ENCODE data around the gene HDHD2.

HDHD2 gene

GRCh38 chr18:47146206-47146605, 4.1 kb downstream of the HDHD2 start:
- no peak overlapping the region for H3K4me3 ChIP-seq (ENCODE audit: low read length)
- no peak for DNase-seq (ENCODE audit: low read depth)
- TF ChIP-seq, protein P1, sequence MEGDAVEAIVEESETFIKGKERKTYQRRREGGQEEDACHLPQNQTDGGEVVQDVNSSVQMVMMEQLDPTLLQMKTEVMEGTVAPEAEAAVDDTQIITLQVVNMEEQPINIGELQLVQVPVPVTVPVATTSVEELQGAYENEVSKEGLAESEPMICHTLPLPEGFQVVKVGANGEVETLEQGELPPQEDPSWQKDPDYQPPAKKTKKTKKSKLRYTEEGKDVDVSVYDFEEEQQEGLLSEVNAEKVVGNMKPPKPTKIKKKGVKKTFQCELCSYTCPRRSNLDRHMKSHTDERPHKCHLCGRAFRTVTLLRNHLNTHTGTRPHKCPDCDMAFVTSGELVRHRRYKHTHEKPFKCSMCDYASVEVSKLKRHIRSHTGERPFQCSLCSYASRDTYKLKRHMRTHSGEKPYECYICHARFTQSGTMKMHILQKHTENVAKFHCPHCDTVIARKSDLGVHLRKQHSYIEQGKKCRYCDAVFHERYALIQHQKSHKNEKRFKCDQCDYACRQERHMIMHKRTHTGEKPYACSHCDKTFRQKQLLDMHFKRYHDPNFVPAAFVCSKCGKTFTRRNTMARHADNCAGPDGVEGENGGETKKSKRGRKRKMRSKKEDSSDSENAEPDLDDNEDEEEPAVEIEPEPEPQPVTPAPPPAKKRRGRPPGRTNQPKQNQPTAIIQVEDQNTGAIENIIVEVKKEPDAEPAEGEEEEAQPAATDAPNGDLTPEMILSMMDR (conservative IDR thresholded peaks at IDR 0.05; ENCODE audit: low read length): no peak

DNA sequence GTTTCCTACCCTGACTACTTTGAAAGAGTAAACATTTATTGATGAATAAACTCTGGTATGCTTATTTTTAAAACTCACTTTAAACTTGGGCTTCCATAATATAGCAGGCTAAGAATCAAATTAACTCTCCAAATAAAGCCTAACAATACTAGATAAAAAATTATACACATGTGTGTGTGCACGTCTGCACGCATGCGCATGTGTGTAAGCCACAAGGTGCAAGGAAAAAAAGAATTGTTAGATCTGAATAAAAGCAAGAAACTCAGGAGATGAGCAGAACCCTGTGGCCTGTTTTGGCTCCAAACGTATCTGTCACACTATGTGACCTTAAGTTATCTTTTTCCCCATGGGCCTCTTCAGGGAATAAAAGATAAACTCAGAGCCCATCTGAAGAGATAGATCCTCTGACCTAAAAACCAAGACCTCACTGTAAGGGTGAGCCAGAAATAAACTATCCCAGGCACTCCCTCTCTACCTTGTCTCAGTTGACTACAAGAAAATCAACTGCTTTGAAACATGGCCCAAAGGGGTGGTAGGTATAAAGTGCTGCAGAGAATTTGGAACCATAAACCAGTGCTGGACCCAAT, 6.3 kb downstream of the HDHD2 start:
- TF ChIP-seq, protein P1 (conservative IDR thresholded peaks at IDR 0.05; ENCODE audit: low read length): no peak
- DNase-seq (ENCODE audit: low read depth): no peak
- H3K4me3 ChIP-seq (ENCODE audit: low read length): no peak overlapping the region

- TF ChIP-seq, protein P1 (conservative IDR thresholded peaks at IDR 0.05; ENCODE audit: low read length): no peak
- no peak for DNase-seq (ENCODE audit: low read depth)
- H3K4me3 ChIP-seq (ENCODE audit: low read length): no peak overlapping the region
Measured at GRCh38 chr18:47143153-47143552, 7.1 kb downstream of the HDHD2 start.

DNA sequence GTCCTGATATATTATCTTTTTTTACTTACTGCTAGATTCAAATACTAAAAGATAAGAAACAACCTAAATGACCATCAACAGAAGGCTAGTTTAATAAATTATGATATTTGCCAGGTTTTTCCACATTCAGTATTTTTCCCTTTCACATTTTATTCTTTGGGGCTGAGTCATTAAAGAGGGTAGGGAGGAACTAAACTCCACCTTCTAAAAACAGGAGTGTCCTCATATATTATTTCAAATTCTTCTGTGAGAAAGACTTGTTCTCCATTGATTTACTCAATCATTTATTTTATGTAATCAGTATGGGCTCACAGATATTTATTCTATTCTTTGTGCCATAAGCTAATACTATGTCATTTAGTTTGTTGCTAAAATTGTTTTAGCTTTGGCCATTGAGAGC, 9.0 kb downstream of the HDHD2 start:
- TF ChIP-seq, protein P1 (conservative IDR thresholded peaks at IDR 0.05; ENCODE audit: low read length): no peak
- DNase-seq (ENCODE audit: low read depth): no peak

DNA sequence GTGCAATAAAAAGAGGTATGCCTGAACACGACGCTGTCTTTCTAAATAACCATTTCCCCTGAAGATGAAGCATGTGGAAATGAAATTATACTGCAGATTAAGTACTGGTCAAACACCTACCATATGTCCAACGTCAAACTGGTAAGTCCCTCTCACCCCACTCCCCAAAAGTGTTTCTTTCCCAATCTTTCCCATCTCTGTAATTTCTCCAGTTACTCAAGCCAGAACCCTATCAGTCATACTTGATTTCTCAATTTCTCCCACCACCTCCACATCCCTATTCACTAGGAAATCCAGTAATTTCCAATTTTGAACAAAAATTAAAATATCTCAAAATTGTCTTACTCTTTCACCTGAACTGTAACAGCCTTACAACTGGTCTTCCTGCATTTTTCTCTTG, 29.2 kb downstream of the HDHD2 start:
- no peak for DNase-seq (ENCODE audit: low read depth)
- TF ChIP-seq, protein P1 (conservative IDR thresholded peaks at IDR 0.05; ENCODE audit: low read length): no peak
- H3K4me3 ChIP-seq (ENCODE audit: low read length): no peak overlapping the region

More for the DNA sequence above, 9.0 kb downstream of the HDHD2 start:
- H3K4me3 ChIP-seq (ENCODE audit: low read length): no peak overlapping the region

GRCh38 chr18:47120428-47120827, 29.9 kb downstream of the HDHD2 start:
- no peak overlapping the region for H3K4me3 ChIP-seq (ENCODE audit: low read length)
- DNase-seq (ENCODE audit: low read depth): no peak
- TF ChIP-seq, protein P1 (conservative IDR thresholded peaks at IDR 0.05; ENCODE audit: low read length): no peak

GRCh38 chr18:47118981-47119380, 31.3 kb downstream of the HDHD2 start:
- TF ChIP-seq, protein P1 (conservative IDR thresholded peaks at IDR 0.05; ENCODE audit: low read length): no peak
- H3K4me3 ChIP-seq (ENCODE audit: low read length): no peak overlapping the region
- peak; percentile 72 for DNase-seq (ENCODE audit: low read depth)
